SKM-1 (cell line): ENCODE data around the gene CRAT.

Source experiments
- DNase-seq: peaks from one replicate; lab custom pipeline; 2025; ENCODE audit not compliant: unreplicated experiment; lab: John Stamatoyannopoulos, UW

The CRAT gene

GRCh38 chr9:129068110-129068509 lies 42.5 kb downstream of the CRAT start:
- DNase-seq: no peak

- no peak for DNase-seq
Observed at GRCh38 chr9:129064499-129064908, 46.1 kb downstream of the CRAT start.

GRCh38 chr9:129063061-129063460 lies 47.5 kb downstream of the CRAT start:
- DNase-seq: no peak

- no peak for DNase-seq
Observed at GRCh38 chr9:129060991-129061390, 49.6 kb downstream of the CRAT start.

GRCh38 chr9:129059796-129060785 lies 50.5 kb downstream of the CRAT start:
- no peak for DNase-seq

GRCh38 chr9:129058965-129059795 lies 51.4 kb downstream of the CRAT start:
- no peak for DNase-seq

- no peak for DNase-seq
Observed at GRCh38 chr9:129054163-129054851, 56.3 kb downstream of the CRAT start.

- no peak for DNase-seq
Observed at GRCh38 chr9:129053020-129053419, 57.6 kb downstream of the CRAT start.

- DNase-seq: no peak
Observed at GRCh38 chr9:129052592-129052991, 58.0 kb downstream of the CRAT start.
